Measurements from ENCODE around the gene RESF1. TPM values are rescaled to one million over a fixed set of nuclear protein-coding genes. Genes with fewer than 3 reads are reported as not detected.

The RESF1 gene
- total RNA-seq, 1 experiment from 2014 or later, result 20.0 TPM

- no peak for DNase-seq (ENCODE audit: low read depth)
Measured at GRCh38 chr12:31961137-31961536, 1.9 kb downstream of the RESF1 start.

GRCh38 chr12:31962076-31962475 is 2.9 kb downstream of the RESF1 start:
- DNase-seq (ENCODE audit: low read depth), result no peak

GRCh38 chr12:31964280-31964679 is 5.1 kb downstream of the RESF1 start:
- no peak for DNase-seq (ENCODE audit: low read depth)

DNA sequence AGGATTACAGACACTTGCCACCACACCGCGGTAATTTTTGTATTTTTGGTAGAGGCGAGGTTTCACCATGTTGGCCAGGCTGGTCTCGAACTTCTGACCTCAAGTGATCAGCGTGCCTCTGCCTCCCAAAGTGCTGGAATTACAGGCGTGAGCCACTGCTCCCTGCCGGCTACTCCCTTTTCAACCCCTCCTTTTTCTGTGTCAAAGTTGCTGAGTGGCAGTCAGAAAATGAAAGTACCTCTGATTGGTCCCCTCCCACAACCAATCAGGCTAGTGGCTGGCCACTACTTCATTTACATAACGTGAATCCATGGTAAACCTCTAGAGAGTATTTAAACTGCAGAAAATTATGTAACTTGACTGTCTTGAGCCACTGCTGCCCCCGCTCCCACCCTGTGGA is 5.9 kb downstream of the RESF1 start:
- no peak for DNase-seq (ENCODE audit: low read depth)

GRCh38 chr12:31966558-31967205 is 7.5 kb downstream of the RESF1 start:
- no peak for DNase-seq (ENCODE audit: low read depth)

- no peak for DNase-seq (ENCODE audit: low read depth)
Measured at GRCh38 chr12:31967539-31967938, 8.3 kb downstream of the RESF1 start.

- DNase-seq (ENCODE audit: low read depth), result no peak
Measured at GRCh38 chr12:31970199-31970598, 11.0 kb downstream of the RESF1 start.

GRCh38 chr12:31973818-31974217 is 14.6 kb downstream of the RESF1 start:
- DNase-seq (ENCODE audit: low read depth), result no peak

- DNase-seq (ENCODE audit: low read depth), result no peak
Measured at GRCh38 chr12:31974673-31975072, 15.5 kb downstream of the RESF1 start.

DNA sequence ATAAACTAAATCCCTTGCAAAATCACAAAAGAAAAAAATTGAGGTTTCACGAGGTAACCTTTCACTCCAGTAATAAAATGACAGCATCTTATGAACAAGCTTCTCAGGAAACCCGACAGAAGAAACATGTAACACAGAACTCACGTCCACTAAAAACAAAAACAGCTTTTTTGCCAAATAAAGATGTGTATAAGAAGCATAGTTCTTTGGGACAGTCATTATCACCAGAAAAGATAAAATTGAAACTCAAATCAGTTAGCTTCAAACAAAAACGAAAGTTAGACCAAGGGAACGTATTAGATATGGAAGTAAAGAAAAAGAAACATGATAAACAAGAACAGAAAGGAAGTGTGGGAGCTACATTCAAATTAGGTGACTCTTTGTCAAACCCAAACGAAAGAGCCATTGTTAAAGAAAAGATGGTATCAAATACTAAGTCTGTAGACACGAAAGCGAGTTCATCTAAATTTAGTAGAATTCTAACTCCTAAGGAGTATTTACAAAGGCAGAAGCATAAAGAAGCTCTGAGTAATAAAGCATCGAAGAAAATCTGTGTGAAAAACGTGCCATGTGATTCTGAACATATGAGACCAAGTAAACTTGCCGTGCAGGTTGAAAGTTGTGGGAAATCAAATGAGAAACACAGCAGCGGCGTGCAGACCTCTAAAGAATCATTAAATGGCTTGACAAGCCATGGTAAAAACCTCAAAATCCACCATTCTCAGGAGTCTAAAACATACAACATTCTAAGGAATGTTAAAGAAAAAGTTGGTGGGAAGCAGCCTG is 25.8 kb downstream of the RESF1 start:
- no peak for DNase-seq (ENCODE audit: low read depth)

- no peak for DNase-seq (ENCODE audit: low read depth)
Measured at GRCh38 chr12:31985832-31986231, 26.6 kb downstream of the RESF1 start.

GRCh38 chr12:31989571-31990362 is 30.6 kb downstream of the RESF1 start:
- peak; percentile 3 for DNase-seq (ENCODE audit: low read depth)

DNA sequence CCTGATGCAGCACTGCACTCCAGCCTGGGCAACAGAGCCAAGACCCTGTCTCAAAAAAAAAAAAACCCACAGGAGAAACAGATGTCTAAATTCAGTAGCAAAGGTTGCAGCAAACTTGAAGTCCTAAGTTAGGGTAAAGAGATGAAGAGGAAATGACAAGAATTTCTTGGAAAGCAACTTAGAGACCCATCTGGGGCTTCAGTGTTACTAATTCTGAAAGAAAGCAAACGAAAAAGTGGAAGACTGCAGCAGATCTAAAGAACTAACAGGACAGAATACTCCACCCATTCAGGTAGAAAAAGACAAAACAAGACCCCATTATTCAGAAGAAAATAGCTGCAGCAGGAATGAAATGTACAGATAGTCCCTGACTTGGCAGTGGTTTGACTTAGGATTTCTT is 31.9 kb downstream of the RESF1 start:
- no peak for DNase-seq (ENCODE audit: low read depth)

DNA sequence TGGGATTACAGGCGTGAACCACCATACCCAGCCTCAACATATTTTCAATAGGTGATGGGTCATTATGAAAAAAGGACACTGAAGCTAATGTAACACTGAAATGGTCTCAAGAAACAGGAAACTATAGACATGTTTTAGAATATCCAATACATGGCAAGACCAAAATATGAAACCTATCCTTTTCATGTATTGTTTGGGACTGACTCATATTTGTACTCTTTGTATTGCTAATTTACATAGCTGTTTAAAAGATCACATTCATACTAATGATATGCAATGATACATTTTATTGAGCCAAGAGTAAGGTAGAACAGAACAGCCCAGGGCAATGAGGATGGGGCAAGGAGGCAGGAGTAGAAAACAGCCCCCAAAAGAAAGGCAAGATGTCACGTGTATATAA is 32.6 kb downstream of the RESF1 start:
- DNase-seq (ENCODE audit: low read depth), result no peak

DNA sequence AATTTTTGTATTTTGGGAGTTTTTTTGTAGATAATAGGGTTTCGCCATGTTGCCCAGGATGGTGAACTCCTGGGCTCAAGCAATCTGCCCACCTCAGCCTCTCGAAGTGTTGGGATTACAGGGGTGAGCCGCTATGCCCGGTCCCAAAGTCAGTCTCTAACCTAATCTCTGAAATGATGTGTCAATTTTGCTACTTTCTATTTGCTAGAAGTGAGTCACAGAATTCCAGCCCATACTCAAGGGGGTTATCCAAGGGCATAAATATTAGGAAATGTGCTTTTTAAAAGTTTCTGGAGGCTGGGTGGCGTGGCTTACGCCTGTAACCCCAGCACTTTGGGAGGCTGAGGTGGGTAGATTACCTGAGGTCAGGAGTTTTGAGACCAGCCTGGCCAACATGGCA is 40.5 kb downstream of the RESF1 start:
- peak; percentile 2 for DNase-seq (ENCODE audit: low read depth)

GRCh38 chr12:32000373-32001005 is 41.3 kb downstream of the RESF1 start:
- DNase-seq (ENCODE audit: low read depth), result no peak

DNA sequence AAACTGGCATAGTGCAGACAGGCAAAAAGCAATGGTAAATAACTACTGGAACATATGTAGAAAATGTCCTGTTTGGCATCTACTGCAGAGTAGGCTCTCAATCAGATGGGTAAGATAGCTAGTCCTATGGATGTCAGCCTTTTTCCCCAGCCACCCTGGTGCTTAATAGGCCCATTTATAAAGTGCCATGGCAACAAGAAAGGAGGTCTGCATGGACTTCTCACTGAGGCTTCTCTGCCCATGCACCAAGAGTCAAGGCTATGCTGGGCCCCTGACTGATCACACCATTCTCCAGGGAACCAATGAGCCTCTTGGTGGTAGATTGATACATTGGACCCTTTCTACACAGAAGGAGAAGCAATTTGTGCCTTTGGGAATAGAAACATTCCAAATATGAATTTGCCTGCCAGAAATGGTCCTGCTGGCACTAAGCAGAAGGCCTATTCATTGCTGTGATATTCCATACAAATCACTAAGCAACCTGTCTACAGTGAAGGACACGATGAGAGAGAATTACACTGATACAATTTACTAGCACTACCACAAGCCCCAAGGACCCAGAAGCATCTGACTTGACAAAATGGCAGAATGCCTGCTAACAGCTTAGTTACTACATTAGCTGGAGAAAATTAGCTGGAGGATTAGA is 43.8 kb downstream of the RESF1 start:
- no peak for DNase-seq (ENCODE audit: low read depth)

- DNase-seq (ENCODE audit: low read depth), result no peak
Measured at GRCh38 chr12:32003654-32004053, 44.4 kb downstream of the RESF1 start.

DNA sequence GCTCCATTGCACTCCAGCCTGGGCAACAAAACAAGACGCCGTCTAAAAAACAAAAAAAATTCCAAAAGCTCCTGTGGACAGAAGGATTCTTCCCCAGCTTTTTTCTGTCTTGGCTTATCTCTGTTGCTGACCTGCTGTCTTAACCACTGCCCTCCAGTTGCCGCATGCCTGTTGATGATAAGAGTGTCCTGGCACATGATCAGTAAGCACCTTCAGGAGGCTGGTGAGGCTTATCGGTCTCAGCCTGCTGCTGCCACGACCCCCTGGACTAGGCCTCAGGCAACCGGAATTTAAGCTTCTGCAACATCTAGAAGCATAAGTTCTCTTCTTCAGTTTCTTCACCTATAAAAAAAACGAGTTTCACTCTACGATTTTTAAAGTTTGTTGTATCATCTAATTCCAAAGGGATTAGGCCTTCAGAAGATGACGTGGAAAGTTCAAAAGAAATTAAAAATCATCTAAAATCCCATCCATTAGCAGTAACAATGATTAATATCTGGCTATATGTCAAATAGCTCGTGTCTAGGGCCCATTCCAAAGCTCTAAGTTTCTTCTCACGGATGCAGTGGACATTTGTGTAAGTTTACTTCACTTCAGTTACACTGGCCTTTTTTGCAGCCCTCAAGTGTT is 46.4 kb downstream of the RESF1 start:
- no peak for DNase-seq (ENCODE audit: low read depth)

All from LHCN-M2 (cell line).